Prostate gland (tissue), 2 donors: Measurements from ENCODE around the gene DEPDC4. TPM values are rescaled to one million over a fixed set of nuclear protein-coding genes. Genes with fewer than 3 reads are reported as not detected.

Experiments used
- DNase-seq: peaks from one replicate; pipeline ENCODE4 v3.0.0-alpha.2; 2019; ENCODE audit warnings: low spot score
- H3K27ac ChIP-seq, 2 donors: fragments of 200-600 bp; sonication (generic); 2 replicates each; pipeline ENCODE4 v1.5.1; 2017 to 2019
- H3K27me3 ChIP-seq: fragments of 200-600 bp; sonication (generic); replicated peaks from 2 replicates; pipeline ENCODE4 v1.5.1; 2019; ENCODE audit not compliant: insufficient read depth
- H3K36me3 ChIP-seq, 2 donors: fragments of 200-600 bp; sonication (generic); 1 replicate in 1 of 2; 2 replicates in 1 of 2; pipeline versions ENCODE4 v1.5.1 to v1.8.1; 2017 to 2019
- H3K4me1 ChIP-seq: fragments of 200-600 bp; sonication (generic); replicated peaks from 2 replicates; pipeline ENCODE4 v1.5.1; 2019
- H3K4me3 ChIP-seq, 2 donors: fragments of 200-600 bp; sonication (generic); 2 replicates each; pipeline ENCODE4 v1.5.1; 2017 to 2019
- H3K9me3 ChIP-seq: fragments of 200-600 bp; sonication (generic); 2 replicates; pipeline ENCODE4 v1.5.1; 2017
- POLR2A ChIP-seq: fragments of 450-650 bp; IDR thresholded peaks from one replicate; pipeline ENCODE4 v1.6.1; 2016; ENCODE audit warnings: antibody characterized with exemption, mild to moderate bottlenecking
- POLR2AphosphoS5 ChIP-seq: sonication (generic); formaldehyde crosslinking; IDR thresholded peaks from one replicate; pipeline ENCODE4 v1.6.1; 2017; ENCODE audit warnings: antibody characterized with exemption
- WGBS: methylation state at CpG from one replicate; pipeline ENCODE4 v1.1.5; 2018; 5-methylcytosine and 5-hydroxymethylcytosine counted together
- intact Hi-C: fragments of 100-400 bp; cut with DNase I; formaldehyde crosslinking; loops from one replicate; pipeline ENCODE4 v1.14.2; 2022
- total RNA-seq, 2 donors: library from RNA; depleted of rRNA; stranded (reverse); fragments of >200 nt; gene quantifications; one replicate each; pipeline ENCODE4 v1.1.0, GENCODE V29; 2016
- TF ChIP-seq, protein P1 (sequence below), 4 experiments: fragments of 200-600 bp in 2 of 4; fragments of 450-650 bp in 2 of 4; sonication (generic) in 2 of 4; IDR thresholded peaks; 1 replicate in 3 of 4; 2 replicates in 1 of 4; pipeline ENCODE4 v1.5.1; 2016 to 2019; ENCODE audit warnings: antibody characterized with exemption in 4 of 4, mild to moderate bottlenecking in 2 of 4, moderate library complexity in 2 of 4

Gene DEPDC4
- total RNA-seq, 2 donors from 2014 or later, result 5.5 to 18.0 TPM

- Histone ChIP-seq H3K4me3 (no peak overlapping the region), H3K9me3 (no peaks in the 10 kb centered on the region), H3K27me3 (no peaks in the 10 kb centered on the region), H3K36me3 (peaks cover 0 to 5% of the 10 kb centered on the region in 2 donors), H3K4me1 (no peaks in the 10 kb centered on the region), H3K27ac (no peak overlapping the region)
- TF ChIP-seq POLR2A, result no peak
- TF ChIP-seq, protein P1, sequence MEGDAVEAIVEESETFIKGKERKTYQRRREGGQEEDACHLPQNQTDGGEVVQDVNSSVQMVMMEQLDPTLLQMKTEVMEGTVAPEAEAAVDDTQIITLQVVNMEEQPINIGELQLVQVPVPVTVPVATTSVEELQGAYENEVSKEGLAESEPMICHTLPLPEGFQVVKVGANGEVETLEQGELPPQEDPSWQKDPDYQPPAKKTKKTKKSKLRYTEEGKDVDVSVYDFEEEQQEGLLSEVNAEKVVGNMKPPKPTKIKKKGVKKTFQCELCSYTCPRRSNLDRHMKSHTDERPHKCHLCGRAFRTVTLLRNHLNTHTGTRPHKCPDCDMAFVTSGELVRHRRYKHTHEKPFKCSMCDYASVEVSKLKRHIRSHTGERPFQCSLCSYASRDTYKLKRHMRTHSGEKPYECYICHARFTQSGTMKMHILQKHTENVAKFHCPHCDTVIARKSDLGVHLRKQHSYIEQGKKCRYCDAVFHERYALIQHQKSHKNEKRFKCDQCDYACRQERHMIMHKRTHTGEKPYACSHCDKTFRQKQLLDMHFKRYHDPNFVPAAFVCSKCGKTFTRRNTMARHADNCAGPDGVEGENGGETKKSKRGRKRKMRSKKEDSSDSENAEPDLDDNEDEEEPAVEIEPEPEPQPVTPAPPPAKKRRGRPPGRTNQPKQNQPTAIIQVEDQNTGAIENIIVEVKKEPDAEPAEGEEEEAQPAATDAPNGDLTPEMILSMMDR (IDR thresholded peaks at IDR 0.05), result no peak
- no peak for TF ChIP-seq POLR2AphosphoS5
- DNase-seq, result no peak
- 47% methylated on average over 1 of the region's 1 CpG for WGBS
- intact Hi-C loops, result no loop called here
Observed at GRCh38 chr12:100215209-100215608, 51.7 kb downstream of the DEPDC4 start.

DNA sequence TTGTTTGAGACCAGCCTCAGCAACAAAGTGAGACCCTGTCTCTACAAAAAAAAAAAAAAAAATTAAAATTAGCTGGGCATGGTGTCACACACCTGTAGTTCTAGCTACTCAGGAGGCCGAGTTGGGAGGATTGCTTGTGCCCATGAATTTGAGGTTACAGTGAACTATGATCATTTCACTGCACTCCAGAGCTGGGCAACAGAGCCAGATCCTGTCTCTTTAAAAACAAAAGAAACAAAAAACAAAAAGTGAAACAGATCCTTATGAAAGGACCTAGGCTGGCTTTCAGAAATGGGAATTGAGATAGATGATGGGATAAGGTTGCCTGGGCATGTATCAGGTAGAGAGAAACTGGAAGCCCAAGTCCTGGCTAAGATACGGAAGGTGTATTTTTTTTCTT, 52.4 kb downstream of the DEPDC4 start:
- intact Hi-C loops, result no loop called here
- H3K4me1 ChIP-seq, result no peaks in the 10 kb centered on the region
- H3K36me3 ChIP-seq, result peaks cover 0 to 5% of the 10 kb centered on the region in 2 donors
- H3K9me3 ChIP-seq, result no peaks in the 10 kb centered on the region
- peak overlapping the region in 1 of 2 donors; percentile 4 for H3K27ac ChIP-seq
- H3K27me3 ChIP-seq, result no peaks in the 10 kb centered on the region
- TF ChIP-seq, protein P1 (IDR thresholded peaks at IDR 0.05), result no peak
- TF ChIP-seq POLR2A, result no peak
- no peak for TF ChIP-seq POLR2AphosphoS5
- DNase-seq, result no peak
- WGBS, result 78% methylated on average over 2 of the region's 2 CpGs
- no peak overlapping the region for H3K4me3 ChIP-seq

GRCh38 chr12:100213016-100213891, 53.6 kb downstream of the DEPDC4 start:
- Histone ChIP-seq H3K4me3 (no peak overlapping the region), H3K4me1 (no peaks in the 10 kb centered on the region), H3K27ac (no peak overlapping the region), H3K36me3 (peaks cover 0 to 5% of the 10 kb centered on the region in 2 donors), H3K27me3 (no peaks in the 10 kb centered on the region), H3K9me3 (no peaks in the 10 kb centered on the region)
- TF ChIP-seq POLR2AphosphoS5 (no peak), POLR2A (no peak)
- TF ChIP-seq, protein P1 (IDR thresholded peaks at IDR 0.05), result no peak
- DNase-seq, result no peak
- WGBS, result 96% methylated on average over 5 of the region's 5 CpGs
- intact Hi-C loops, result no loop called here

DNA sequence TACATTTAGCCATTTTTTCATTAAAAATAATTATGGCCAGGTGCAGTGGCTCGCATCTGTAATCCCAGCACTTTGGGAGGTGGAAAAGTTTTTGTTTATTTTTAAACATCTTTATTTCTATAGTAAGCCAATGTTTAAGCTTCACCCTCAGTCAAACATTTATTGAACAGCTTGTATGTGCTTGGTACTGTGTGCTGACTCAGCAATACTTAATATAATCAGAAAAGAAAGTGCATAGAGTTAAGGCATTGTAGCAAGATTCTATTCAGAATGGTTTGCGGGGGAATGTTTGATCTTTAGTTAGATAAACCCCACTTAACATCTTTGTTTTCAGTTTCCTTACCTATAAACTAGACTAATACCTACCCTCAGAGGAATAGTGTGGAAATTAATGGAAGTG, 55.2 kb downstream of the DEPDC4 start:
- Histone ChIP-seq H3K36me3 (peaks cover 0 to 5% of the 10 kb centered on the region in 2 donors), H3K9me3 (no peaks in the 10 kb centered on the region), H3K27ac (no peak overlapping the region), H3K4me3 (no peak overlapping the region), H3K4me1 (no peaks in the 10 kb centered on the region), H3K27me3 (no peaks in the 10 kb centered on the region)
- DNase-seq, result no peak
- intact Hi-C loops, result no loop called here
- 77% methylated on average over 2 of the region's 2 CpGs for WGBS
- TF ChIP-seq POLR2AphosphoS5 (no peak), POLR2A (no peak)
- TF ChIP-seq, protein P1 (IDR thresholded peaks at IDR 0.05), result no peak

- TF ChIP-seq POLR2AphosphoS5 (no peak), POLR2A (no peak)
- TF ChIP-seq, protein P1 (IDR thresholded peaks at IDR 0.05), result no peak
- DNase-seq, result no peak
- peaks cover 0 to 5% of the 10 kb centered on the region in 2 donors for H3K36me3 ChIP-seq
- H3K9me3 ChIP-seq, result no peaks in the 10 kb centered on the region
- intact Hi-C loops, result no loop called here
- H3K27ac ChIP-seq, result no peak overlapping the region
- 90% methylated on average over 5 of the region's 5 CpGs for WGBS
- no peaks in the 10 kb centered on the region for H3K27me3 ChIP-seq
- H3K4me3 ChIP-seq, result no peak overlapping the region
- H3K4me1 ChIP-seq, result no peaks in the 10 kb centered on the region
Observed at GRCh38 chr12:100208834-100209233, 58.0 kb downstream of the DEPDC4 start.
